Lower leg skin (tissue), 4 donors: ENCODE measurements around the gene C22orf23. TPM values are rescaled to one million over a fixed set of nuclear protein-coding genes. Genes with fewer than 3 reads are reported as not detected.

Experiments used
- DNase-seq, 2 donors: peaks; one replicate each; pipeline ENCODE4 v3.0.0-alpha.2; 2019; ENCODE audit warnings: low spot score in 2 of 2
- H3K4me3 ChIP-seq: fragments of 200-600 bp; sonication (generic); 2 replicates; pipeline ENCODE4 v1.5.1; 2017; ENCODE audit warnings: mild to moderate bottlenecking, low read depth; ENCODE audit not compliant: poor library complexity, severe bottlenecking
- POLR2A ChIP-seq, 2 donors: fragments of 450-650 bp; IDR thresholded peaks; one replicate each; pipeline ENCODE4 v1.6.1; 2016 to 2017; ENCODE audit warnings: antibody characterized with exemption in 2 of 2, mild to moderate bottlenecking in 1 of 2, moderate library complexity in 1 of 2
- WGBS, 2 donors: methylation state at CpG; one replicate each; pipeline ENCODE4 v1.1.5; 2018; 5-methylcytosine and 5-hydroxymethylcytosine counted together
- intact Hi-C: fragments of 100-400 bp; cut with DNase I; formaldehyde crosslinking; loops from one replicate; pipeline ENCODE4 v1.15.0; 2023; ENCODE audit warnings: low total_unique reads
- total RNA-seq, 4 donors: library from RNA; depleted of rRNA; stranded (reverse); fragments of >200 nt; gene quantifications; one replicate each; pipeline ENCODE4 v1.1.0, GENCODE V29; 2016
- TF ChIP-seq, protein P1 (sequence below), 3 donors: fragments of 450-650 bp; IDR thresholded peaks; one replicate each; pipeline ENCODE4 v1.5.1; 2016; ENCODE audit warnings: antibody characterized with exemption in 3 of 3, mild to moderate bottlenecking in 3 of 3, moderate library complexity in 2 of 3

C22orf23 gene
- total RNA-seq, 4 donors from 2014 or later: not detected

DNA sequence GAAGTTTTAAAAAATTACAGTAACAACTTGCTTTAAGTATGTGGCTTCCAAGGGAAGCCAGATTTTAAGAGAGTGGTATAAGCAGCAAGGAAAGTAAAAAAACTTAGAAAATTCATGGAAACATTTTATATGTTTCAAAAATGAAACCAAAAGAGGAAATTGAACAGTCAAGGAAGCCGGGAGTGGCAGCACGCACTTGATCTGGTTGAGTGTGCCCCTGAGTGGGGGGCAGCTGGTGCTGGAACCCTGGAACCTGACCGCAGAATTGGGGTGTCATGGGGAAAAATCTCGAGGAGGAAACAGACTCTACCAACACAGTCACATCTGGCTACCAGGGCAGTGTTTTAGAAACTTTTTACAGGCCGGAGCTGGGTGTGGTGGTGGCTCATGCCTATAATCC, 33.3 kb downstream of the C22orf23 start:
- DNase-seq: no peak
- WGBS, 2 donors: 76 to 84% methylated on average over 5 of the region's 5 CpGs
- intact Hi-C loops: no loop called here
- no peak overlapping the region for H3K4me3 ChIP-seq
- no peak for TF ChIP-seq POLR2A (IDR thresholded peaks at IDR 0.05)
- TF ChIP-seq, protein P1, sequence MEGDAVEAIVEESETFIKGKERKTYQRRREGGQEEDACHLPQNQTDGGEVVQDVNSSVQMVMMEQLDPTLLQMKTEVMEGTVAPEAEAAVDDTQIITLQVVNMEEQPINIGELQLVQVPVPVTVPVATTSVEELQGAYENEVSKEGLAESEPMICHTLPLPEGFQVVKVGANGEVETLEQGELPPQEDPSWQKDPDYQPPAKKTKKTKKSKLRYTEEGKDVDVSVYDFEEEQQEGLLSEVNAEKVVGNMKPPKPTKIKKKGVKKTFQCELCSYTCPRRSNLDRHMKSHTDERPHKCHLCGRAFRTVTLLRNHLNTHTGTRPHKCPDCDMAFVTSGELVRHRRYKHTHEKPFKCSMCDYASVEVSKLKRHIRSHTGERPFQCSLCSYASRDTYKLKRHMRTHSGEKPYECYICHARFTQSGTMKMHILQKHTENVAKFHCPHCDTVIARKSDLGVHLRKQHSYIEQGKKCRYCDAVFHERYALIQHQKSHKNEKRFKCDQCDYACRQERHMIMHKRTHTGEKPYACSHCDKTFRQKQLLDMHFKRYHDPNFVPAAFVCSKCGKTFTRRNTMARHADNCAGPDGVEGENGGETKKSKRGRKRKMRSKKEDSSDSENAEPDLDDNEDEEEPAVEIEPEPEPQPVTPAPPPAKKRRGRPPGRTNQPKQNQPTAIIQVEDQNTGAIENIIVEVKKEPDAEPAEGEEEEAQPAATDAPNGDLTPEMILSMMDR (IDR thresholded peaks at IDR 0.05): no peak

DNA sequence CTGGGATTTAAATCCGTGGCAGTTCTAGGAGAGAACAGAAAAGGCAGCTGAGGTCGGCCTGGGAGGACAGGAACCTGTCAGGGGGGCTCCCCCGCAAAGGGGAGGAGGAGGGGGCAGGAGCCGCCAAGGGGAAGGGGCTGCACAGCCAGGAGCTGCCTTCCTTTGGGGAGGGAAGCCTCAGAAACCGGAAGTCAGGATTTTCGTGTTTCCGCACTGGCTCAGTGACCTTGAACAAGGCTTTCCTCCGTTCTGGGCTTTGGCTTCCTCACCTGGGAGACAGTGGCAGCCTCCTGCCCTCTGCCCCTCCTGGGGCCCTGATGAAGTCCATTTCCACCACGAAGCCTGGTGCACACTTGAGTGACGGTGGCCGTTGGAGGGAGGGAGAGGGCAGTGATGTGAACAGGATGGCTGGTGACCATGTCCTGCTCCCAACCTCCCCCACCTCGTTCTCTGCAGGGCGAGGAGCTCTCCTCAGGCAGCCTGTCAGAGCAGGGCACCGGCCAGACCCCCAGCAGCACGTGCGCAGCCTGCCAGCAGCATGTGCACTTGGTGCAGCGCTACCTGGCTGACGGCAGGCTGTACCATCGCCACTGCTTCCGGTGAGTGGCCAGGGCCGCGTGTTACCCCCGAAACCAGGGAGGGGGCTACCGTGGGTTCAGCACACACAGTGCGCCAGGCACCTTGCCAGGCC, 34.7 kb downstream of the C22orf23 start:
- intact Hi-C loops: no loop called here
- no peak overlapping the region for H3K4me3 ChIP-seq
- 82 to 86% methylated on average over 22 to 24 of the region's 25 CpGs for WGBS, 2 donors
- DNase-seq: no peak
- TF ChIP-seq, protein P1 (IDR thresholded peaks at IDR 0.05): no peak
- TF ChIP-seq POLR2A (IDR thresholded peaks at IDR 0.05): no peak

DNA sequence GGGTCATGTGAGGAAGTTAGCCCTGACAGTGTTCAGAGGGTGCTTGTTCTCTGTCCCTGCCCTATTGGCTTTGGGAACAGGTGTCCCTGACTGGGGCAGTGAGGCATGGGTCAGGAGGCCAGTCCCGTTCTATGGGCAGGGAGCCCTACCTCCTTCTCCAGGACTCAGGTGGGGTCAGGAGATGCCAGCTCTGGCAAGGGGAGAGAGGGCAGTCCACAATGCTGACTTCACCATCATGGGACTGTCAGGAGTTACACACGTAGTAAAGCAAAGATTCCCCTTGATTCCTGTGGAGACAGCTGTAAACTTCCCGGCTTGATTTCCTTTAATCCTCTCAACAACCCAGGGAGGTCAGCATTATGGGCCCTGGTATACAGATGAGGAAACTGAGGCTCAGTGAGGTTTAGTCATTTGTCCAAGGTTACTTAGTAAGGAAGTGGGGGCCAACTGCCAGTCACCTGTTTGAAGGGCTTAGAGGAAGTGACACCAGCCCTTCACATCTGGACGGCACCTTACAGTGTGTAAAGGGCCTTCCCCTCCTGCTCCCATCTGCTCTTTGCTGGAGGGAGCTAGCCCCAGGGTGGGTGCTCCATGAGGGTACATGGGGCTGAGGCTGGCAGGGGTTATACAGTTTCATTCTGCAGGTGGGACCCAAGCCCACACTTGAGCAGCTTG, 35.4 kb downstream of the C22orf23 start:
- intact Hi-C loops: no loop called here
- DNase-seq: no peak
- WGBS, 2 donors: 89 to 92% methylated on average over 4 of the region's 4 CpGs
- no peak overlapping the region for H3K4me3 ChIP-seq
- no peak for TF ChIP-seq POLR2A (IDR thresholded peaks at IDR 0.05)
- TF ChIP-seq, protein P1 (IDR thresholded peaks at IDR 0.05): no peak

DNA sequence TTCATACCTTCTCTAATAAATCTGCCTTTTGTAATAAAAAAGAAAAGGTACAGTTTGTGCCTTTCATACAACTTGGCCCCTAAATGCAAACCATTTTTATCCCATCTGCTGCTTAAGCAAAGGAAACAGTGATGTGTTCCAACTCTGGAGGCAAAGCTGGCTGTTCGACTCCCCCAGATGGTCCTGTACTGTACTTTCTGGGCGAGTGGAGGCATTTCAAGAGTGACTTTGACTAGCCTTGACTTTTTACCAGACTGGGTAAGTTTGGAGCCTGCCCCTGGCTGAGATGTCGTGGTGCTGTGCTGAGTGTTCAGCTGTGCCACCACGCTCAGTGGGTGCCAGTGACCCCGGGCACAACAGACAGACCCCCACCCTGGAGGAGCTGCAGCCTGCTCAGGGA, 37.1 kb downstream of the C22orf23 start:
- DNase-seq: no peak
- no peak for TF ChIP-seq POLR2A (IDR thresholded peaks at IDR 0.05)
- TF ChIP-seq, protein P1 (IDR thresholded peaks at IDR 0.05): no peak
- WGBS, 2 donors: 76 to 84% methylated on average over 5 of the region's 5 CpGs
- intact Hi-C loops: no loop called here
- H3K4me3 ChIP-seq: no peak overlapping the region

DNA sequence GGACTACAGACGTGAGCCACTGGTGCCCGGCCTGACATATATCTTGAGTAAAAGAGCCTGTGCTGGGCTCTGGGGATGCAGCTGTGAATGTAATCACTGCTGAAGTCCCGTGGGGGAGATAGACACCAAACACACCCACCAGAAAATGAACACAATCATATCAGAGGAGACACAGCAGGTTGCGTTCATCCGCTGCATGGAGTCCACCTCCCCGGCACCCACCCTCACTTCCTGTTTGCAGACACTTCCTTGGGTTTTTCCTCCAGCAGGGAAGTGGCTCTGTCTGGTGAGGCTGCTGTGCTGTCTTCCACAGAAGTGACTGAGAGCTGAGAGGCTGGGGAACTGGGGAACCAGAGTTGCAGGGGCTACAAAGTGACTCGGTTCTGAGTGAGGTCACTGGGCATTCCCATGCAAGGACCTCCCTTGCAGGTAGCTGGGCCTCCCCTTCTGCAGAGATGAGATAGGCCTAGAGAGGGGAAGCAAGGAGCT, 40.1 kb downstream of the C22orf23 start:
- TF ChIP-seq, protein P1 (IDR thresholded peaks at IDR 0.05): no peak
- no peak for TF ChIP-seq POLR2A (IDR thresholded peaks at IDR 0.05)
- no peak for DNase-seq
- no peak overlapping the region for H3K4me3 ChIP-seq
- intact Hi-C loops: no loop called here
- whole genome bisulfite sequencing, 2 donors: 73 to 78% methylated on average over 7 of the region's 7 CpGs
